ENCODE measurements around the gene GRK5.
"Not testable (repeated sequence)": the region's sequence is repeated elsewhere in the genome, so short reads cannot be mapped to it uniquely, and the experiment has no call there.

The GRK5 gene

GRCh38 chr10:119239630-119240029, 32.3 kb downstream of the GRK5 start:
- H2BK5ac ChIP-seq (ENCODE audit: low read length); H3K79me1 ChIP-seq (ENCODE audit: low read depth, low read length); H2BK12ac ChIP-seq (ENCODE audit: low read length); H3K9ac ChIP-seq (ENCODE audit: low read depth, low read length, poor library complexity); H2BK15ac ChIP-seq (ENCODE audit: low read length); DNase-seq (ENCODE audit: low spot score); H3K9me3 ChIP-seq (replicated peaks in 1 of 2; ENCODE audit: control insufficient read depth in 2 of 2, insufficient read depth in 1 of 2, low read depth in 1 of 2, low read length in 2 of 2); H3K23ac ChIP-seq (ENCODE audit: low read depth, low read length, poor library complexity); H2AFZ ChIP-seq (ENCODE audit: low read length); H3K14ac ChIP-seq (ENCODE audit: low read length); H3K27me3 ChIP-seq (ENCODE audit: control insufficient read depth in 3 of 3, insufficient read depth in 3 of 3, low read depth in 1 of 3, low read length in 3 of 3); H4K8ac ChIP-seq (ENCODE audit: low read depth, low read length); H3K4me3 ChIP-seq (ENCODE audit: low read length in 2 of 2); H3K27ac ChIP-seq (replicated peaks; ENCODE audit: low read length); H3K4me2 ChIP-seq (ENCODE audit: insufficient read depth, low read length, poor library complexity, severe bottlenecking); H4K91ac ChIP-seq (ENCODE audit: low read depth, low read length, poor library complexity); H3K18ac ChIP-seq (ENCODE audit: low read length); H3K36me3 ChIP-seq (replicated peaks in 1 of 2; ENCODE audit: control insufficient read depth in 2 of 2, insufficient read depth in 2 of 2, low read length in 2 of 2); H2BK120ac ChIP-seq (ENCODE audit: low read depth, low read length); H2AK5ac ChIP-seq (ENCODE audit: low read depth, low read length); H3K4ac ChIP-seq (ENCODE audit: low read length): not testable (repeated sequence)
- no CpG with 5 or more reads among the region's 4 CpGs for whole genome bisulfite sequencing, 2 donors (ENCODE audit: extremely low coverage in 2 of 2, insufficient read length in 2 of 2, insufficient replicate concordance in 1 of 2)
- peaks cover 22 to 23% of the 10 kb centered on the region in 2 donors for H3K4me1 ChIP-seq (ENCODE audit: control insufficient read depth in 2 of 2, insufficient read depth in 1 of 2, low read depth in 1 of 2, low read length in 2 of 2)

- H4K91ac ChIP-seq (ENCODE audit: low read depth, low read length, poor library complexity) = no peak overlapping the region
- peaks cover 18 to 23% of the 10 kb centered on the region in 2 donors for H3K4me1 ChIP-seq (ENCODE audit: control insufficient read depth in 2 of 2, insufficient read depth in 1 of 2, low read depth in 1 of 2, low read length in 2 of 2)
- H3K4me3 ChIP-seq (ENCODE audit: low read length in 2 of 2) = no peak overlapping the region
- H2BK120ac ChIP-seq (ENCODE audit: low read depth, low read length) = no peak overlapping the region
- H2AK5ac ChIP-seq (ENCODE audit: low read depth, low read length) = no peak overlapping the region
- H3K79me1 ChIP-seq (ENCODE audit: low read depth, low read length) = peaks cover 2% of the 10 kb centered on the region
- no peak overlapping the region for H3K4me2 ChIP-seq (ENCODE audit: insufficient read depth, low read length, poor library complexity, severe bottlenecking)
- no peak overlapping the region for H2AFZ ChIP-seq (ENCODE audit: low read length)
- H3K36me3 ChIP-seq (replicated peaks in 1 of 2; ENCODE audit: control insufficient read depth in 2 of 2, insufficient read depth in 2 of 2, low read length in 2 of 2) = no peaks in the 10 kb centered on the region
- H2BK12ac ChIP-seq (ENCODE audit: low read length) = no peak overlapping the region
- no peak overlapping the region for H3K23ac ChIP-seq (ENCODE audit: low read depth, low read length, poor library complexity)
- no peak overlapping the region for H3K4ac ChIP-seq (ENCODE audit: low read length)
- no peak overlapping the region for H3K14ac ChIP-seq (ENCODE audit: low read length)
- no peak overlapping the region for H3K18ac ChIP-seq (ENCODE audit: low read length)
- no peak for DNase-seq (ENCODE audit: low spot score)
- no CpG with 5 or more reads among the region's 12 CpGs for WGBS, 2 donors (ENCODE audit: extremely low coverage in 2 of 2, insufficient read length in 2 of 2, insufficient replicate concordance in 1 of 2)
- H3K27me3 ChIP-seq (ENCODE audit: control insufficient read depth in 3 of 3, insufficient read depth in 3 of 3, low read depth in 1 of 3, low read length in 3 of 3) = no peaks in the 10 kb centered on the region
- no peak overlapping the region for H3K27ac ChIP-seq (replicated peaks; ENCODE audit: low read length)
- no peak overlapping the region for H3K9ac ChIP-seq (ENCODE audit: low read depth, low read length, poor library complexity)
- no peak overlapping the region for H2BK5ac ChIP-seq (ENCODE audit: low read length)
- no peak overlapping the region for H2BK15ac ChIP-seq (ENCODE audit: low read length)
- H3K9me3 ChIP-seq (replicated peaks in 1 of 2; ENCODE audit: control insufficient read depth in 2 of 2, insufficient read depth in 1 of 2, low read depth in 1 of 2, low read length in 2 of 2) = no peaks in the 10 kb centered on the region
- no peak overlapping the region for H4K8ac ChIP-seq (ENCODE audit: low read depth, low read length)
Observed at GRCh38 chr10:119241066-119241465, 33.7 kb downstream of the GRK5 start.

- H3K36me3 ChIP-seq (replicated peaks in 1 of 2; ENCODE audit: control insufficient read depth in 2 of 2, insufficient read depth in 2 of 2, low read length in 2 of 2) = no peaks in the 10 kb centered on the region
- no peak for DNase-seq (ENCODE audit: low spot score)
- H3K18ac ChIP-seq (ENCODE audit: low read length) = peak overlapping the region; percentile 59
- peak overlapping the region in 1 of 2 donors; percentile 65 for H3K4me3 ChIP-seq (ENCODE audit: low read length in 2 of 2)
- no peak overlapping the region for H2BK120ac ChIP-seq (ENCODE audit: low read depth, low read length)
- H3K9me3 ChIP-seq (replicated peaks in 1 of 2; ENCODE audit: control insufficient read depth in 2 of 2, insufficient read depth in 1 of 2, low read depth in 1 of 2, low read length in 2 of 2) = no peaks in the 10 kb centered on the region
- peak overlapping the region; percentile 38 for H3K9ac ChIP-seq (ENCODE audit: low read depth, low read length, poor library complexity)
- H3K27me3 ChIP-seq (ENCODE audit: control insufficient read depth in 3 of 3, insufficient read depth in 3 of 3, low read depth in 1 of 3, low read length in 3 of 3) = no peaks in the 10 kb centered on the region
- H2BK12ac ChIP-seq (ENCODE audit: low read length) = peak overlapping the region; percentile 69
- H3K4ac ChIP-seq (ENCODE audit: low read length) = no peak overlapping the region
- H3K23ac ChIP-seq (ENCODE audit: low read depth, low read length, poor library complexity) = no peak overlapping the region
- no peak overlapping the region for H4K8ac ChIP-seq (ENCODE audit: low read depth, low read length)
- no peak overlapping the region for H2BK5ac ChIP-seq (ENCODE audit: low read length)
- no peak overlapping the region for H3K27ac ChIP-seq (replicated peaks; ENCODE audit: low read length)
- no peak overlapping the region for H4K91ac ChIP-seq (ENCODE audit: low read depth, low read length, poor library complexity)
- peaks cover 5% of the 10 kb centered on the region for H3K79me1 ChIP-seq (ENCODE audit: low read depth, low read length)
- no CpG with 5 or more reads among the region's 7 CpGs for WGBS, 2 donors (ENCODE audit: extremely low coverage in 2 of 2, insufficient read length in 2 of 2, insufficient replicate concordance in 1 of 2)
- H2AFZ ChIP-seq (ENCODE audit: low read length) = no peak overlapping the region
- H3K4me1 ChIP-seq (ENCODE audit: control insufficient read depth in 2 of 2, insufficient read depth in 1 of 2, low read depth in 1 of 2, low read length in 2 of 2) = peaks cover 16 to 20% of the 10 kb centered on the region in 2 donors
- H2BK15ac ChIP-seq (ENCODE audit: low read length) = no peak overlapping the region
- H3K4me2 ChIP-seq (ENCODE audit: insufficient read depth, low read length, poor library complexity, severe bottlenecking) = no peak overlapping the region
- H2AK5ac ChIP-seq (ENCODE audit: low read depth, low read length) = no peak overlapping the region
- H3K14ac ChIP-seq (ENCODE audit: low read length) = no peak overlapping the region
Observed at GRCh38 chr10:119242186-119242585, 34.8 kb downstream of the GRK5 start.

- H3K4me3 ChIP-seq (ENCODE audit: low read length in 2 of 2) = no peak overlapping the region
- H2AFZ ChIP-seq (ENCODE audit: low read length) = no peak overlapping the region
Observed at GRCh38 chr10:119243488-119243887, 36.1 kb downstream of the GRK5 start.

More at GRCh38 chr10:119243488-119243887, 36.1 kb downstream of the GRK5 start:
- Histone ChIP-seq H3K14ac (ENCODE audit: low read length) (no peak overlapping the region), H3K9ac (ENCODE audit: low read depth, low read length, poor library complexity) (no peak overlapping the region), H3K27me3 (ENCODE audit: control insufficient read depth in 3 of 3, insufficient read depth in 3 of 3, low read depth in 1 of 3, low read length in 3 of 3) (no peaks in the 10 kb centered on the region), H3K9me3 (replicated peaks in 1 of 2; ENCODE audit: control insufficient read depth in 2 of 2, insufficient read depth in 1 of 2, low read depth in 1 of 2, low read length in 2 of 2) (no peaks in the 10 kb centered on the region), H2BK12ac (ENCODE audit: low read length) (no peak overlapping the region), H3K4me1 (ENCODE audit: control insufficient read depth in 2 of 2, insufficient read depth in 1 of 2, low read depth in 1 of 2, low read length in 2 of 2) (peaks cover 7 to 12% of the 10 kb centered on the region in 2 donors), H3K23ac (ENCODE audit: low read depth, low read length, poor library complexity) (no peak overlapping the region), H4K8ac (ENCODE audit: low read depth, low read length) (no peak overlapping the region), H2AK5ac (ENCODE audit: low read depth, low read length) (no peak overlapping the region), H4K91ac (ENCODE audit: low read depth, low read length, poor library complexity) (no peak overlapping the region), H2BK120ac (ENCODE audit: low read depth, low read length) (no peak overlapping the region), H3K79me1 (ENCODE audit: low read depth, low read length) (peaks cover 5% of the 10 kb centered on the region), H3K36me3 (replicated peaks in 1 of 2; ENCODE audit: control insufficient read depth in 2 of 2, insufficient read depth in 2 of 2, low read length in 2 of 2) (no peaks in the 10 kb centered on the region), H3K4ac (ENCODE audit: low read length) (no peak overlapping the region), H3K18ac (ENCODE audit: low read length) (no peak overlapping the region), H2BK15ac (ENCODE audit: low read length) (no peak overlapping the region), H2BK5ac (ENCODE audit: low read length) (no peak overlapping the region), H3K27ac (replicated peaks; ENCODE audit: low read length) (peak overlapping the region; percentile 20), H3K4me2 (ENCODE audit: insufficient read depth, low read length, poor library complexity, severe bottlenecking) (no peak overlapping the region)
- no CpG with 5 or more reads among the region's 2 CpGs for WGBS, 2 donors (ENCODE audit: extremely low coverage in 2 of 2, insufficient read length in 2 of 2, insufficient replicate concordance in 1 of 2)
- DNase-seq (ENCODE audit: low spot score) = no peak
